ENCODE measurements around the gene NBEA. TPM values are rescaled to one million over a fixed set of nuclear protein-coding genes. Genes with fewer than 3 reads are reported as not detected.

NBEA gene
- total RNA-seq, 2 experiments from 2014 or later = 0.18 to 0.20 TPM

GRCh38 chr13:35469806-35470525, 527.9 kb downstream of the NBEA start:
- peaks cover 5% of the 10 kb centered on the region for H3K4me1 Mint-ChIP-seq
- no peaks in the 10 kb centered on the region for H3K9me3 Mint-ChIP-seq
- peaks cover 6% of the 10 kb centered on the region for H3K36me3 Mint-ChIP-seq (ENCODE audit: low read depth)
- DNase-seq = no peak
- ChIA-PET POLR2A (no interaction called here), CTCF (no interaction called here)
- H3K27me3 Mint-ChIP-seq = peaks cover 32% of the 10 kb centered on the region
- no peak overlapping the region for H3K27ac Mint-ChIP-seq
- H3K4me3 Mint-ChIP-seq = no peak overlapping the region

- DNase-seq = no peak
- CTCF ChIA-PET = no interaction called here
- H3K36me3 Mint-ChIP-seq (ENCODE audit: low read depth) = peaks cover 10% of the 10 kb centered on the region
- peaks cover 14% of the 10 kb centered on the region for H3K4me1 Mint-ChIP-seq
- POLR2A ChIA-PET = no interaction called here
- H3K4me3 Mint-ChIP-seq = peak overlapping the region; percentile 2
- peaks cover 42% of the 10 kb centered on the region for H3K27me3 Mint-ChIP-seq
- H3K9me3 Mint-ChIP-seq = no peaks in the 10 kb centered on the region
- no peak overlapping the region for H3K27ac Mint-ChIP-seq
Measured at GRCh38 chr13:35470671-35471661, 528.9 kb downstream of the NBEA start.

- Mint-ChIP-seq H3K4me1 (peaks cover 20% of the 10 kb centered on the region), H3K27me3 (peaks cover 50% of the 10 kb centered on the region), H3K27ac (no peak overlapping the region), H3K36me3 (ENCODE audit: low read depth) (peaks cover 13% of the 10 kb centered on the region), H3K4me3 (no peak overlapping the region), H3K9me3 (no peaks in the 10 kb centered on the region)
- no peak for DNase-seq
- ChIA-PET POLR2A (no interaction called here), CTCF (no interaction called here)
Measured at GRCh38 chr13:35471706-35472322, 529.7 kb downstream of the NBEA start.

GRCh38 chr13:35472323-35472881, 530.3 kb downstream of the NBEA start:
- ChIA-PET POLR2A (no interaction called here), CTCF (no interaction called here)
- Mint-ChIP-seq H3K4me1 (peaks cover 20% of the 10 kb centered on the region), H3K4me3 (no peak overlapping the region), H3K9me3 (no peaks in the 10 kb centered on the region), H3K27me3 (peaks cover 56% of the 10 kb centered on the region), H3K27ac (no peak overlapping the region), H3K36me3 (ENCODE audit: low read depth) (peaks cover 13% of the 10 kb centered on the region)
- DNase-seq = no peak

- peaks cover 13% of the 10 kb centered on the region for H3K36me3 Mint-ChIP-seq (ENCODE audit: low read depth)
- ChIA-PET POLR2A (no interaction called here), CTCF (no interaction called here)
- no peaks in the 10 kb centered on the region for H3K9me3 Mint-ChIP-seq
- no peak overlapping the region for H3K4me3 Mint-ChIP-seq
- peaks cover 20% of the 10 kb centered on the region for H3K4me1 Mint-ChIP-seq
- H3K27ac Mint-ChIP-seq = no peak overlapping the region
- H3K27me3 Mint-ChIP-seq = peaks cover 63% of the 10 kb centered on the region
- DNase-seq = no peak
Measured at GRCh38 chr13:35473206-35473775, 531.2 kb downstream of the NBEA start.

GRCh38 chr13:35473802-35474201, 531.7 kb downstream of the NBEA start:
- no peak overlapping the region for H3K27ac Mint-ChIP-seq
- DNase-seq = no peak
- H3K36me3 Mint-ChIP-seq (ENCODE audit: low read depth) = peaks cover 13% of the 10 kb centered on the region
- H3K4me3 Mint-ChIP-seq = no peak overlapping the region
- CTCF ChIA-PET = no interaction called here
- POLR2A ChIA-PET = no interaction called here
- H3K27me3 Mint-ChIP-seq = peaks cover 65% of the 10 kb centered on the region
- peaks cover 20% of the 10 kb centered on the region for H3K4me1 Mint-ChIP-seq
- no peaks in the 10 kb centered on the region for H3K9me3 Mint-ChIP-seq

GRCh38 chr13:35474496-35475211, 532.6 kb downstream of the NBEA start:
- CTCF ChIA-PET = no interaction called here
- POLR2A ChIA-PET = no interaction called here
- Mint-ChIP-seq H3K36me3 (ENCODE audit: low read depth) (peaks cover 13% of the 10 kb centered on the region), H3K4me1 (peaks cover 20% of the 10 kb centered on the region), H3K27ac (no peak overlapping the region), H3K9me3 (no peaks in the 10 kb centered on the region), H3K4me3 (peak overlapping the region; percentile 11), H3K27me3 (peaks cover 72% of the 10 kb centered on the region)
- no peak for DNase-seq

- POLR2A ChIA-PET = no interaction called here
- peak overlapping the region; percentile 66 for H3K4me3 Mint-ChIP-seq
Measured at GRCh38 chr13:35475212-35475959, 533.3 kb downstream of the NBEA start.

GRCh38 chr13:35475960-35476943, 534.2 kb downstream of the NBEA start, which contains the start of gene MAB21L1:
MAB21L1 (minus strand) TSS chr13:35476689; CDS start chr13:35476138, 551 bp downstream.
- POLR2A ChIA-PET = no interaction called here

More at GRCh38 chr13:35475212-35475959, 533.3 kb downstream of the NBEA start:
- Mint-ChIP-seq H3K27ac (no peak overlapping the region), H3K27me3 (peaks cover 67% of the 10 kb centered on the region), H3K36me3 (ENCODE audit: low read depth) (peaks cover 9% of the 10 kb centered on the region), H3K4me1 (peaks cover 20% of the 10 kb centered on the region), H3K9me3 (no peaks in the 10 kb centered on the region)
- DNase-seq = no peak
- CTCF ChIA-PET = no interaction called here

GRCh38 chr13:35477386-35477946, 535.4 kb downstream of the NBEA start:
- no peak overlapping the region for H3K27ac Mint-ChIP-seq
- no peaks in the 10 kb centered on the region for H3K9me3 Mint-ChIP-seq
- no peak for DNase-seq
- CTCF ChIA-PET = no interaction called here
- H3K4me3 Mint-ChIP-seq = no peak overlapping the region
- peaks cover 57% of the 10 kb centered on the region for H3K27me3 Mint-ChIP-seq
- POLR2A ChIA-PET = no interaction called here
- peaks cover 18% of the 10 kb centered on the region for H3K4me1 Mint-ChIP-seq
- H3K36me3 Mint-ChIP-seq (ENCODE audit: low read depth) = peaks cover 7% of the 10 kb centered on the region

More at GRCh38 chr13:35475960-35476943, 534.2 kb downstream of the NBEA start, which contains the start of gene MAB21L1:
- no peak for DNase-seq
- Mint-ChIP-seq H3K4me3 (peak within 1 kb of the TSS; percentile 66), H3K27me3 (peaks cover 64% of the 10 kb centered on the region), H3K36me3 (ENCODE audit: low read depth) (peaks cover 7% of the 10 kb centered on the region), H3K4me1 (peaks cover 20% of the 10 kb centered on the region), H3K9me3 (no peaks in the 10 kb centered on the region), H3K27ac (peak within 1 kb of the TSS; percentile 38)
- CTCF ChIA-PET = no interaction called here
